Endothelial cell (in vitro differentiated cells): ENCODE results near the gene MYO3B. TPM values are rescaled to one million over a fixed set of nuclear protein-coding genes. Genes with fewer than 3 reads are reported as not detected.

ENCODE experiments used
- DNase-seq: peaks from one replicate; pipeline ENCODE4 v3.0.0; 2021; ENCODE audit warnings: low spot score
- H3K27ac Mint-ChIP-seq: one replicate; pipeline ENCODE4 v1.8.0; 2021; ENCODE audit warnings: mixed read lengths, inconsistent platforms; ENCODE audit not compliant: unreplicated experiment
- H3K27me3 Mint-ChIP-seq: one replicate; pipeline ENCODE4 v1.8.0; 2021; ENCODE audit warnings: mild to moderate bottlenecking, moderate library complexity, mixed read lengths, inconsistent platforms; ENCODE audit not compliant: unreplicated experiment
- H3K36me3 Mint-ChIP-seq: one replicate; pipeline ENCODE4 v1.8.0; 2021; ENCODE audit warnings: mild to moderate bottlenecking, low read depth, mixed read lengths, inconsistent platforms; ENCODE audit not compliant: unreplicated experiment
- H3K4me1 Mint-ChIP-seq: one replicate; pipeline ENCODE4 v1.8.0; 2021; ENCODE audit warnings: mild to moderate bottlenecking, mixed read lengths, inconsistent platforms; ENCODE audit not compliant: unreplicated experiment
- H3K4me3 Mint-ChIP-seq: one replicate; pipeline ENCODE4 v1.8.0; 2021; ENCODE audit warnings: mild to moderate bottlenecking, mixed read lengths, inconsistent platforms; ENCODE audit not compliant: unreplicated experiment
- H3K9me3 Mint-ChIP-seq: one replicate; pipeline ENCODE4 v1.8.0; 2021; ENCODE audit warnings: mixed read lengths, inconsistent platforms; ENCODE audit not compliant: unreplicated experiment
- total RNA-seq: library from RNA; stranded (reverse); fragmentation: NEBNext Ultra II Directional; extraction: Animal tissue kit (Norgen Biotek cat#: 25700); gene quantifications from one replicate; pipeline ENCODE4 v1.2.1, GENCODE V29; 2021; ENCODE audit not compliant: unreplicated experiment
- TF ChIP-seq, protein P1 (sequence below): fragments of 200-600 bp; sonication (generic); IDR thresholded peaks from one replicate; pipeline ENCODE4 v1.5.0; 2021; ENCODE audit warnings: antibody characterized with exemption; ENCODE audit not compliant: unreplicated experiment

MYO3B gene
- total RNA-seq, 1 donor from 2014 or later, result 1.3 TPM

DNA sequence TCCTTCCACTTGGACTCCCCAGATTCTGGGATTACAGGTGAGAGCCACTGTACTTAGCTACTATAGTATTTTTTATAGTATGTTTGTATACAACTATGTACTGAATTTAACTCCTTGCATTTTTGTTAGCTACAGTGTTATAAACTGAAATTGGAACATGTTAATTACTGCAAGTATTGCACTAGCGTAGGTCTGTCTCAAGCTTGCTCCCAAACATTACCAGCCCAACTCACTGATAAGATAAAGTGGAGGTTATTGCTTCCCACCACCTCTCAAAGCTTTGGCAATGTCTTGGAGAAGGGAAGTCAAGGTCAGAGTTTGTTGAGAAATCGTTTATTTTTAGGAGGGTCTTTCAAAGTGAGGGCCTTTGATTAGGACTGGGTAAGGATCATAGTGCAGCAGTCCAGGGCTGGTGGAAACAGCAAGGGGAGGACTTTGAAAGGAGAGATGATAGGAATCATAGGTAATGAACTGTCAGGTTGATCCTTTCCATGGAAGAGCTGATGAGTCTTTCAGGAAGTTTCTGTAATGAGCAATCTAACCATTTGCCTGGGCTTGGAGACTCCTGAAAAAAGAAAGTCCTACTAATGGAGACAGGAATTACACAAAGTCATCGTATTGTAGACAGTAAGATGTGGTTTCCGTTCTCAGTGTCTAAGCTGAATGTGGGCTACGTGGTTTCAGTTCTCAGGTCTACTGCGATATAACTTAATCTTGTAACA lies 257.1 kb downstream of the MYO3B start:
- Mint-ChIP-seq H3K4me3 (no peak overlapping the region), H3K27me3 (peaks cover 5% of the 10 kb centered on the region), H3K9me3 (no peaks in the 10 kb centered on the region), H3K4me1 (peaks cover 37% of the 10 kb centered on the region), H3K27ac (no peak overlapping the region), H3K36me3 (no peaks in the 10 kb centered on the region)
- DNase-seq, result no peak
- TF ChIP-seq, protein P1, sequence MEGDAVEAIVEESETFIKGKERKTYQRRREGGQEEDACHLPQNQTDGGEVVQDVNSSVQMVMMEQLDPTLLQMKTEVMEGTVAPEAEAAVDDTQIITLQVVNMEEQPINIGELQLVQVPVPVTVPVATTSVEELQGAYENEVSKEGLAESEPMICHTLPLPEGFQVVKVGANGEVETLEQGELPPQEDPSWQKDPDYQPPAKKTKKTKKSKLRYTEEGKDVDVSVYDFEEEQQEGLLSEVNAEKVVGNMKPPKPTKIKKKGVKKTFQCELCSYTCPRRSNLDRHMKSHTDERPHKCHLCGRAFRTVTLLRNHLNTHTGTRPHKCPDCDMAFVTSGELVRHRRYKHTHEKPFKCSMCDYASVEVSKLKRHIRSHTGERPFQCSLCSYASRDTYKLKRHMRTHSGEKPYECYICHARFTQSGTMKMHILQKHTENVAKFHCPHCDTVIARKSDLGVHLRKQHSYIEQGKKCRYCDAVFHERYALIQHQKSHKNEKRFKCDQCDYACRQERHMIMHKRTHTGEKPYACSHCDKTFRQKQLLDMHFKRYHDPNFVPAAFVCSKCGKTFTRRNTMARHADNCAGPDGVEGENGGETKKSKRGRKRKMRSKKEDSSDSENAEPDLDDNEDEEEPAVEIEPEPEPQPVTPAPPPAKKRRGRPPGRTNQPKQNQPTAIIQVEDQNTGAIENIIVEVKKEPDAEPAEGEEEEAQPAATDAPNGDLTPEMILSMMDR, result no peak

DNA sequence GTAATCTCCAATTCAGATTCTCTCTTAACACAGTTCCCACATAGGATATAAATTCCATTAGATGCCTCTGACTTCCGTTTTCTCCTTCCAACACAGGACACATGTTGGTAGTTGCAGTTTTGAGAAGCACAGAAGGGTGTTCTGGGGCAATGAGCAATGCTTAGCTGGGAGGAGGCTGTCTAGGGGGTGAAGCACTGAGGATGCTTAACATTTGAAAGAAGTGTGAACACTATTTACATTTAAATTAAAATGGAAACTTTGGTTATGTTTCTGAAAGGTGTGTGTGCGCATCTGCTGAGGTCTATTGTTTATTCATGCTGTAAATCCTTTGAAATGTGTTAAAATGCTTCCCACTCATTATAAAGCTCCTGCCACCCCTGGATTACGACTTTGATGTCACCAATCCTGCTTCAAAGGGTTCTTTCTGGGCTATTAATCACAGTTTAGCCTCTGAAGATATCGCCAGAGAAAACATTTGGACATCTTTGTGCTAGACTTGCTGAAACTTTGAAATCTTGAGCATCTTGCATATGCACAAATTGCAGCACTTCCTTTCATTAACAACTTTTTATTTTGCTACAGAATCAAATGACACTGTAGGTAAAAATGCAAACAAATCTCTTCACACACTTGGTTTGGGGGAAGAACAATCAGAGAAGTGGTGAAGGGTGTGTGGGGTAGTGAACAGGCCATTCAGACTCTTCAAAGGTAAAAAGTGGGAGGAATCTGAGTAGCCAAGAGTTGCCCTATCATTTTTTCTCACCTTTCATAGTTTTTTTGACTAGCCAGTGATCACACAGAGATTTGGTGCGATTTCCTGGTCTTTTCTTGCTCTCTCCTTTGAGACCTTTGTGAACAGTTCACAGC lies 258.4 kb downstream of the MYO3B start:
- TF ChIP-seq, protein P1, result no peak
- no peak overlapping the region for H3K4me3 Mint-ChIP-seq
- H3K27ac Mint-ChIP-seq, result peak overlapping the region; percentile 21
- H3K36me3 Mint-ChIP-seq, result no peaks in the 10 kb centered on the region
- no peak for DNase-seq
- H3K4me1 Mint-ChIP-seq, result peaks cover 29% of the 10 kb centered on the region
- no peaks in the 10 kb centered on the region for H3K9me3 Mint-ChIP-seq
- peaks cover 3% of the 10 kb centered on the region for H3K27me3 Mint-ChIP-seq

DNA sequence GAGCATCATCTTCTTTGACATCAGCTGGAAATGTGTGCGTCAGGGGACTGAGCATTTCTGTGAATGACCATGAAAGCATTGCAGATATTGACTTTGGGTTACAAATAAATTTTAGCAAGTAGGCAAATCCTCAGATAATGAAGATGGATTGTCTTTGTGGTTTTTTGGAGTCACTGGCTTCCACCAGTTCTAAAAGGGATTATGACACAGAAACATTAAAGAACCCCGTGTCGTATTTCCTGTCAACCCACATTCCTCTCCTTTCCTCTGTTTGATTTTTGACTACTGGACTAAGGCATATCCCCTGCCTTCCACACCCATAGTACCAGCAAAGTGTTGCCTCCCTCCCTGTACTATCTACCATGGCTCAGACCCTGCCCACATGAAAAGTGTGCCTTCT lies 268.1 kb downstream of the MYO3B start:
- H3K4me3 Mint-ChIP-seq, result no peak overlapping the region
- no peaks in the 10 kb centered on the region for H3K4me1 Mint-ChIP-seq
- peaks cover 2% of the 10 kb centered on the region for H3K27me3 Mint-ChIP-seq
- DNase-seq, result no peak
- H3K9me3 Mint-ChIP-seq, result no peaks in the 10 kb centered on the region
- H3K27ac Mint-ChIP-seq, result no peak overlapping the region
- peaks cover 7% of the 10 kb centered on the region for H3K36me3 Mint-ChIP-seq
- TF ChIP-seq, protein P1, result no peak

DNA sequence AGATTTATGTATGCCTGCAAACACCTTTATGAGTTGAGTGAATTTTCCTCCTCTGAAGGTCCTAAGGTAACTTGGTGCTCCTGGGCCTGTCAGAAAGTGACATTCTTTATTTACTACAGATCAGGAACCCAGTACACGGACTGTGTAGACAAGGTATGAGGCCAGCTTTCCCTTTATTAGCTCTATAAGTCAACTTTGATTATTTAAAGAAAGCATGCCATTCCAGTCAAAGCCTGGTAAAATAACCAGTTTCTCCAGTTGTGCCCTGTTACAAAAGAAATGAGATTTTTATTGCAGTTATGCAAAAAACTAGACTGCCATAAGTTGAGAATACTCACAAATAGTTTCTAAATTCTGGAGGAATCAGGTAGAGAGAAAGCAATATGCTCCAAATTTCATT lies 271.1 kb downstream of the MYO3B start:
- Mint-ChIP-seq H3K27ac (no peak overlapping the region), H3K4me1 (peaks cover 5% of the 10 kb centered on the region), H3K27me3 (peaks cover 2% of the 10 kb centered on the region), H3K4me3 (no peak overlapping the region), H3K36me3 (peaks cover 15% of the 10 kb centered on the region), H3K9me3 (peaks cover 4% of the 10 kb centered on the region)
- TF ChIP-seq, protein P1, result no peak
- no peak for DNase-seq
